ENCODE data around the gene HSPG2. TPM values are rescaled to one million over a fixed set of nuclear protein-coding genes. Genes with fewer than 3 reads are reported as not detected.
A peak's percentile ranks its signal among the peaks of the same experiment; 100 is the strongest.

Gene HSPG2
- total and polyA plus RNA-seq, 2 of the 8 experiments (the other 6 are each of a cell fraction or from before 2014, with no cell fraction given), result 17.8 to 111 TPM

GRCh38 chr1:21955058-21955457 lies 17.9 kb upstream of the HSPG2 start:
- no peak overlapping the region for H3K14ac ChIP-seq (ENCODE audit: insufficient read length)
- ChIA-PET CTCF (ENCODE audit: partially characterized antibody) (interaction anchor here (0.9 to 1.7 kb wide), 5 partner anchors 9 to 89 kb away, joined by 3 to 7 read pairs (median 4); no protein-coding TSS in a partner anchor), POLR2A (ENCODE audit: partially characterized antibody) (interaction anchor here (2.0 kb wide), 1 partner anchor 11 kb away, joined by 13 read pairs; no protein-coding TSS in a partner anchor)
- peak overlapping the region; percentile 5 for H3K18ac ChIP-seq (ENCODE audit: extremely low read depth, low read length)
- H2BK20ac ChIP-seq (ENCODE audit: low read length), result peak overlapping the region; percentile 80; the same call in 1 of the 2 replicates
- no peak overlapping the region for H3K4me2 ChIP-seq (ENCODE audit: insufficient read depth in 1 of 2, low read depth in 2 of 2, low read length in 2 of 2)
- no peaks in the 10 kb centered on the region for H3K27me3 ChIP-seq (replicated peaks in 1 of 4; ENCODE audit: control insufficient read depth in 3 of 4, extremely low read depth in 1 of 4, insufficient read depth in 3 of 4, low read length in 3 of 4)
- no peak for FAIRE-seq
- H3K56ac ChIP-seq (replicated peaks; ENCODE audit: insufficient read length, low read depth, low read length), result no peak overlapping the region
- H2BK120ac ChIP-seq (replicated peaks; ENCODE audit: low read depth, low read length), result no peak overlapping the region
- no peak overlapping the region for H3K9ac ChIP-seq (replicated peaks in 1 of 4; ENCODE audit: extremely low read depth in 1 of 4, low read depth in 3 of 4, low read length in 3 of 4)
- H3K79me1 ChIP-seq (ENCODE audit: low read depth, low read length), result no peaks in the 10 kb centered on the region
- H3K36me3 ChIP-seq (ENCODE audit: control insufficient read depth in 2 of 4, insufficient read depth in 4 of 4, low read length in 3 of 4), result no peaks in the 10 kb centered on the region
- H3K9me3 ChIP-seq (ENCODE audit: insufficient read depth in 2 of 2, low read depth in 1 of 2, low read length in 1 of 2), result no peaks in the 10 kb centered on the region
- no peak overlapping the region for H3K4me3 ChIP-seq (ENCODE audit: extremely low read depth in 1 of 4, insufficient read depth in 2 of 4, low read depth in 3 of 4, low read length in 4 of 4)
- peak overlapping the region; percentile 53; the same call in 1 of the 2 replicates for H2BK5ac ChIP-seq (ENCODE audit: low read depth, low read length)
- no peak overlapping the region for H3K27ac ChIP-seq (ENCODE audit: low read depth, low read length)
- no peak overlapping the region for H3K23ac ChIP-seq (ENCODE audit: insufficient read length)
- H2BK15ac ChIP-seq (ENCODE audit: low read length), result peak overlapping the region; percentile 81; the same call in 1 of the 2 replicates
- H3K4ac ChIP-seq (replicated peaks; ENCODE audit: insufficient read length, low read depth, low read length), result no peak overlapping the region
- no peaks in the 10 kb centered on the region for H3K23me2 ChIP-seq (ENCODE audit: low read depth, low read length)
- H2AK5ac ChIP-seq (ENCODE audit: low read depth, low read length), result no peak overlapping the region
- no peak for DNase-seq (ENCODE audit: low read depth in 1 of 2, low spot score in 2 of 2)
- H4K5ac ChIP-seq (ENCODE audit: insufficient read length, low read depth, low read length), result no peak overlapping the region
- H4K8ac ChIP-seq (ENCODE audit: extremely low read depth, insufficient read depth, low read length), result no peak overlapping the region; the same call in 1 of the 2 replicates
- H4K91ac ChIP-seq (replicated peaks; ENCODE audit: insufficient read length, low read length), result peak overlapping the region; percentile 89
- H3K79me2 ChIP-seq (ENCODE audit: control insufficient read depth in 1 of 2, insufficient read depth in 2 of 2, low read length in 2 of 2), result no peaks in the 10 kb centered on the region
- H4K20me1 ChIP-seq (replicated peaks in 1 of 2; ENCODE audit: control insufficient read depth in 1 of 2, insufficient read depth in 2 of 2, low read length in 2 of 2), result no peaks in the 10 kb centered on the region
- H2BK12ac ChIP-seq (ENCODE audit: low read depth, low read length), result peak overlapping the region; percentile 55; the same call in 1 of the 2 replicates
- no peak overlapping the region for H2AFZ ChIP-seq (ENCODE audit: low read length)
- 91% methylated on average over 9 of the region's 16 CpGs; no CpG with 5 or more reads in 1 of the 2 experiments for WGBS, 2 experiments (ENCODE audit: extremely low coverage in 1 of 2, insufficient coverage in 1 of 2, insufficient read length in 1 of 2, insufficient replicate concordance in 2 of 2, low coverage in 1 of 2, low lambda C conversion rate in 2 of 2, missing lambda C conversion rate in 1 of 2)
- H3K4me1 ChIP-seq (replicated peaks in 1 of 4; ENCODE audit: control insufficient read depth in 3 of 4, insufficient read depth in 4 of 4, low read length in 3 of 4), result peaks cover 5 to 17% (median 11%) of the 10 kb centered on the region in 4 experiments
- no peak for TF ChIP-seq MAX (IDR thresholded peaks at IDR 0.05)
- no peak for TF ChIP-seq POLR2A (IDR thresholded peaks at IDR 0.05; ENCODE audit: control extremely low read depth in 1 of 2, low read depth in 2 of 2, low read length in 2 of 2)
- TF ChIP-seq GTF2F1 (IDR thresholded peaks at IDR 0.05; ENCODE audit: borderline replicate concordance, low read depth, low read length), result no peak
- no peak for TF ChIP-seq EZH2 (IDR thresholded peaks at IDR 0.05; ENCODE audit: low read depth, low read length, severe bottlenecking)
- TF ChIP-seq ATF3 (IDR thresholded peaks at IDR 0.05; ENCODE audit: insufficient read depth, low read depth, low read length), result no peak
- TF ChIP-seq TCF12 (IDR thresholded peaks at IDR 0.05; ENCODE audit: low read depth, low read length), result no peak
